Measurements from ENCODE around the gene MRGPRD.

The MRGPRD gene

GRCh38 chr11:68936676-68937620 lies 43.8 kb downstream of the MRGPRD start:
- DNase-seq (ENCODE audit: low spot score), result peak; percentile 21
- in situ Hi-C loops (cut with MboI; ENCODE audit: low sequenced_read_pairs, unreplicated experiment), result no loop called here
- TF ChIP-seq CTCF (IDR thresholded peaks at IDR 0.05; ENCODE audit: borderline replicate concordance, control extremely low read depth, extremely low read depth, insufficient read depth, missing control alignments), result no peak

- in situ Hi-C loops (cut with MboI; ENCODE audit: low sequenced_read_pairs, unreplicated experiment), result no loop called here
- TF ChIP-seq CTCF (IDR thresholded peaks at IDR 0.05; ENCODE audit: borderline replicate concordance, control extremely low read depth, extremely low read depth, insufficient read depth, missing control alignments), result no peak
- peak; percentile 11 for DNase-seq (ENCODE audit: low spot score)
These were observed 44.5 kb downstream of the MRGPRD start for GRCh38 chr11:68936358-68936636.

GRCh38 chr11:68935516-68936357 lies 45.0 kb downstream of the MRGPRD start:
- in situ Hi-C loops (cut with MboI; ENCODE audit: low sequenced_read_pairs, unreplicated experiment), result no loop called here
- DNase-seq (ENCODE audit: low spot score), result peak; percentile 27
- no peak for TF ChIP-seq CTCF (IDR thresholded peaks at IDR 0.05; ENCODE audit: borderline replicate concordance, control extremely low read depth, extremely low read depth, insufficient read depth, missing control alignments)

- no peak for TF ChIP-seq CTCF (IDR thresholded peaks at IDR 0.05; ENCODE audit: borderline replicate concordance, control extremely low read depth, extremely low read depth, insufficient read depth, missing control alignments)
- in situ Hi-C loops (cut with MboI; ENCODE audit: low sequenced_read_pairs, unreplicated experiment), result no loop called here
- peak; percentile 25 for DNase-seq (ENCODE audit: low spot score)
These were observed 45.7 kb downstream of the MRGPRD start for GRCh38 chr11:68935066-68935465.

- no peak for TF ChIP-seq CTCF (IDR thresholded peaks at IDR 0.05; ENCODE audit: borderline replicate concordance, control extremely low read depth, extremely low read depth, insufficient read depth, missing control alignments)
- DNase-seq (ENCODE audit: low spot score), result no peak
- in situ Hi-C loops (cut with MboI; ENCODE audit: low sequenced_read_pairs, unreplicated experiment), result no loop called here
These were observed 46.1 kb downstream of the MRGPRD start for GRCh38 chr11:68934666-68935065.

- in situ Hi-C loops (cut with MboI; ENCODE audit: low sequenced_read_pairs, unreplicated experiment), result no loop called here
- peak; percentile 29 for DNase-seq (ENCODE audit: low spot score)
- TF ChIP-seq CTCF (IDR thresholded peaks at IDR 0.05; ENCODE audit: borderline replicate concordance, control extremely low read depth, extremely low read depth, insufficient read depth, missing control alignments), result no peak
These were observed 46.5 kb downstream of the MRGPRD start for GRCh38 chr11:68934321-68934645.

Measured in GM13976 (cell line).